HG02870 (cell line): ENCODE data around the gene UBASH3B.
"Not testable (repeated sequence)": the region's sequence is repeated elsewhere in the genome, so short reads cannot be mapped to it uniquely, and the experiment has no call there.

Experiments
- ATAC-seq: cut with Tn5 transposase; IDR thresholded peaks from one replicate; pipeline ENCODE4 v1.9.1; 2021; ENCODE audit warnings: mild to moderate bottlenecking, moderate library complexity; ENCODE audit not compliant: unreplicated experiment

UBASH3B gene

DNA sequence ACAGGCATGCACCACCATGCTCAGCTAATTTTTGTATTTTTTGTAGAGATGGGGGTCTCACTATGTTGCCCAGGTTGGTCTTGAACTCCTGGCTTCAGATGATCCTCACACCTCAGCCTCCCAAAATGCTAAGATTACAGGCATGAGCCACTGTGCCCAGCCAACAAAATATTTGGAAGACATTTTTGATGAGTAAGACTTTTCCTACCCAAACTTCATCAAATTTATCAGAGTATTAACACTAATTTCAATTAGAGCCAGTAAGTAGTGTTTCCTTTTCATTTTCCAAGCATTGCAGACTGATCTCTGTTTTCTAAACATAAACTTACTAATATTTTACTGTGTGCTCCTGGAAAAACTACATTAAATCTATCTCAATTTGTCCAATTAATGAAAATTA is 181.4 kb downstream of the UBASH3B start:
- no peak for ATAC-seq

GRCh38 chr11:122837528-122838346 is 182.2 kb downstream of the UBASH3B start:
- no peak for ATAC-seq

- ATAC-seq, result peak; percentile 72
These were observed 188.0 kb downstream of the UBASH3B start for GRCh38 chr11:122843281-122844141.

GRCh38 chr11:122847466-122847865 is 191.9 kb downstream of the UBASH3B start:
- ATAC-seq, result no peak

DNA sequence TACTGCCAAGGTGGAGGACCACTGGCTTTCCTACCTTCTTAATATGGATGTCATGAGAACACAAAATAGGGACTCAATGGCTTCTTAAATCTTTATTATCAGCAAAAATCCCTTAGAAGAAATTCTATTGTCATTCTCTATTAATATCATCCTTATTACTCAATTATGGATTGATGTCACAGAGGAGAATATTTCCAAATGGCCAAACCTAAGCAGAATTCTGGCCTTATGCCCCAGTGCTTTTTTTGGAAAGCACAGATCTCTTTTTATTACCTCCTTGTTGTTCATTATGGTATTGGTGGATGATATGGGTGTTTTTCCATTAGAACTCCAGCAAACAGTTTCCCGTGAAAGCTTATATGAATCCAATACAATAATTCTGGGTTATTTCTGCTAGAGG is 192.7 kb downstream of the UBASH3B start:
- ATAC-seq, result no peak

GRCh38 chr11:122850076-122850631 is 194.6 kb downstream of the UBASH3B start:
- no peak for ATAC-seq

DNA sequence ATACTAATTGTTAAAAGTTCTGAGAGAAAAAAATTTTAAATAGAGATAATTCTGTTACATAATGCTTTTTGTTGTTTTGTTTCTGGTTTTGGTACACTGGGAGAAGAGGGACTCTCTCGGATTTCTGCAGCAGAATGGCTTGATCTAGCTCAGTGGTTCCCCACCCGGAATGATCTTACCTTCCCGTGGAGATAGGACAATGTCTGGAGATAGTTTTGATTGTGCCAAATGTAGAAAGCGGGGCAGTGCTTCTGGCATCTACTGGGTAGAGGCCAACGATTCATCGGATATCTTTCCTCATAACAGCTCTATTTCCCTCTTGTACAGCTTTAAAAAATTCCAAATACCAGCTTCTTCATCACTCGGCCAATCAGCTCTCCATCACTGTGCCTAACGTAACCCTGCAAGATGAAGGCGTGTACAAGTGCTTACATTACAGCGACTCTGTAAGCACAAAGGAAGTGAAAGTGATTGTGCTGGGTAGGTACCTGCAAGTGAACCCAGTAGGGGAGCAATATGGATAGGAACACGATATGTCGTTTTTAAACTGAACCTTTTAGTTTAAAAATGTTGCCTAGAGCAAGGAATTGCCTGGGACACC is 195.9 kb downstream of the UBASH3B start:
- ATAC-seq, result peak; percentile 55

DNA sequence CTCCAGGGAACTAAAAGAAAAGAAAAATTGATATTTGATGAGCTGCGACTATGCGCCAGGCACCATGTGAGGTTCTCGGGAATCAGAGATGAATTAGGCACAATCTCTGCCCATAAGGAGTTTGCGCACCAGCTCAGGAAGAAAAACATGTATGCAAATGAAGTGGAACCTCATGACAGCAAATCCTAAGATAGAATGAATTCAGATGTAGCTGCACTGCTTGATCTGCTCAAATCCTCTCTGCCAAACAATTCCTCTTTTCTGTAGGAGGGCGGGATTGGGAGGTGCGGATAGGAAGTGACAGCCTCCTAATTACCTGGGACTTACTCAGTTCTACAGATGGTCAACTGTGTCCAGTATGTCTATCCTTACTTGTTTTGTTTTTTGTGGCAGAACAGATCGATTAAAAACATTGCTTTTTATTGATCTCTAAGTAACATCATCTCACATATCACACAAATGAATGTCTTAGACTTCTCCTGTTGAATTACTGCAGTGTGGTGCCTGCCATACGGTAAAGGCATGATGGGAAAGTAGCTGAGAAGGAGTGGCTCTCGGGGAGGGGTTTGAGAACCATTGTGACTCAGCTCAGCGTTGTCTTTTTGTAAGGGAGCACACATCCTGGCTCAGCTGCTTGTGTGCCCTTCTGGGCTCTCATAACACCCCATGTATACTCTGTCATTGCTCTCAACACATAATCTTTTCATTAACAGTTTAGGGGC is 196.7 kb downstream of the UBASH3B start:
- ATAC-seq, result no peak

GRCh38 chr11:122852796-122853160 is 197.3 kb downstream of the UBASH3B start:
- no peak for ATAC-seq

DNA sequence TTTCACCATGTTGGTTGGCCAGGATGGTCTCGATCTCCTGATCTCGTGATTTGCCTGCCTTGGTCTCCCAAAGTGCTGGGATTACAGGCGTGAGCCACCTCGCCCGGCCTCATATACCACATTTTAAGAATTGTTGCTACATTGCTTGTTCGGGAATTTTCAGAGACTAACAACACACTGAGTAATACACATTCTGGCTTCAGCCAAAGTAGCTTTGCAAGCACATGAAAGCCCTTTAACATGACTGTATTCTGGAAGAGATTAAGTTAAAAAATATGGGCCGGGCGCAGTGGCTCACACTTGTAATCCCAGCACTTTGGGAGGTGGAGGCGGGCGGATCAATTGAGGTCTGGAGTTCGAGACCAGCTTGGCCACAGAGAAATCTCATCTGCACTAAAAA is 197.7 kb downstream of the UBASH3B start:
- no peak for ATAC-seq

DNA sequence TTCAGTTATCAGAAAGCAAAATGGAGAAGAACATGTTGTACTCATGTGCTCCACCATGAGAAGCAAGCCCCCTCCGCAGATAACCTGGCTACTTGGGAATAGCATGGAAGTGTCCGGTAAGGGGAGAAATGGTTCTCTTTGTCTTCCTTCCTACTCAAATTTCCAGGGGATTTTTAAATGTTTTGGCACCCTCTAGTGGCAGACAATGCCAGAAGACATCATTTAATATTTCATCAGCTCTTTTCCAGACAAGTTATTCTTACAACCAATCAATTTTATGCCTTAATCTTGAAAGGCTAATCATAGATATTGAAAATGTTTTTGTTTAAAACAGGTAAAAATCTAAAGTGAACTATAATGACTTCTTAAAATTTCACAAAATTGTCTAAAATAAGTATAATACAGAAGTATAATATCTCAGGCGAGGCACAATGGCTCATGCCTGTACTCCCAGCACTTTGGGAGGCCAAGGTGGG is 198.5 kb downstream of the UBASH3B start:
- ATAC-seq, result no peak

DNA sequence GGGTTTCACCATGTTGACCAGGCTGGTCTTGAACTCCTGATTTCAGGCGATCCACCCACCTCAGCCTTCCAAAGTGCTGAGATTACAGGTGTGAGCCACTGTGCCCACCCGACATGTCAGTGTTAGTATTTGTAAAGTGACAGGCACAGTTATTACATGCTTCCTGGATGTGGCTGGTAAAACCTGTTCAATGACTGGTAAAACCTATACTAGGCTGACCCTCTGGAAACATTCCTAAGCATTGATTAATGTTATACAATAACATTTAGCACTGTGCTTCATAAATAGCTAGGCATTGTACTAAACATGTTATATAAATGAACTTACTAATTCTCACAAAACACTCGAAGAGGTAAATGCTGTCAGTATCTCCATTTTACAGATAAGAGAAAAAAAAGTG is 206.1 kb downstream of the UBASH3B start:
- no peak for ATAC-seq

GRCh38 chr11:122862091-122862490 is 206.6 kb downstream of the UBASH3B start:
- no peak for ATAC-seq

DNA sequence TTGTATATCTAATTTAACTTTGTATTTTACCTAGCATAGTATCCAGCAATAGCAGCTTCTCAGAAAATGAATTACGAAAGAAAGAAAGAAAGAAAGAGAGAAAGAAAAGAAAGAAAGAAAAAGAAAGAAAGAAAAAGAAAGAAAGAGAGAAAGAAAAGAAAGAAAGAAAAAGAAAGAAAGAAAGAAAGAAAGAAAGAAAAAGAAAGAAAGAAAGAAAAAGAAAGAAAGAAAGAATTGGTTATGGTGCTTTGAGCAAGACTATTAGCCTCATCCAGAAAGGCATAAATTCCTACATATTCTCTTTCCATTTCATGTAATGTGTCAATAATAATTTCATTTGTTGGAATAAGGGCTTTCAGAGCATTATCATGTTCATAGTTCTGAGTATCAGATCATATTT is 207.6 kb downstream of the UBASH3B start:
- not testable (repeated sequence) for ATAC-seq

DNA sequence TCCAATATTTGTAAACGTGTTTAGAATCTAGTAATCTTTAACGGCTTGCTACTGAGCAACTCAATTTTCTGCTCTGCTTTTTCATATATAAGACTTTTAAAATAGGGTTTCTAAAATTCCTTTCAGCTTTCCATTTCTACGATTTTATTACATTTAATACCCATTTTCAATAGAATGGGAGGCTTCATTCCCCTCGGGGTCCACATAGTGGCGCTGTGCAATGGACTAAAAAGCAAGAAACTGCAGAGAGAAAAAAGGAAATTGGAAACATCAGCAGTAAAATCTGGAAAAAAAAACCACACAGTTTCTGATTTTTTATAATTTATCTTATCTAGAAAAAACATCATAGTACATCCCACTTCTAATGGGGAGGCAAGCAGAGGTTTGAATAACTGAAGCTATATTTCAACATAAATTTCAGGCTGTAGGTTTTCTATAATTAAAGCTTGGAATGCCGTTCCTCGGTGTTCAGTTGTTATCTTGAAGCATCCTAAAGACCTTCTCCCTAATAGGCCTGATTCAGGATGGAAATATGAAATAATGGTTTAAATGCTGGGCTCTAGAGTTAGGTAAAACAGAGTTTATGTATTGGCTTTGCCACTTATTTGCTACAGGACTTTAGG is 208.3 kb downstream of the UBASH3B start:
- no peak for ATAC-seq
